Activated naive CD4-positive, alpha-beta T cell treated with anti-CD3 and anti-CD28 coated beads, Interleukin-2, amount 10 ng/mL, durations not matched to agents 7 days and 5 days (primary cell): Measurements from ENCODE around the gene S100A2.
A peak's percentile ranks its signal among the peaks of the same experiment; 100 is the strongest.
"Not testable (repeated sequence)": the region's sequence is repeated elsewhere in the genome, so short reads cannot be mapped to it uniquely, and the experiment has no call there.

ENCODE experiments used
- CTCF ChIA-PET: fragments of 350-600 bp; sonication (Branson Sonifier 250); formaldehyde crosslinking; loops from one replicate; lab custom pipeline; 2021; ENCODE audit warnings: antibody characterized with exemption; lab: Charles Lee
- DNase-seq: peaks from one replicate; pipeline ENCODE4 v3.0.0-alpha.2; 2020
- H3K27ac Mint-ChIP-seq: one replicate; pipeline ENCODE4 v1.8.0; 2021; ENCODE audit warnings: mild to moderate bottlenecking, moderate library complexity, mixed read lengths
- H3K27me3 Mint-ChIP-seq: one replicate; pipeline ENCODE4 v1.8.0; 2021; ENCODE audit warnings: mild to moderate bottlenecking, mixed read lengths
- H3K36me3 Mint-ChIP-seq: one replicate; pipeline ENCODE4 v1.8.0; 2021; ENCODE audit warnings: mixed read lengths
- H3K4me1 Mint-ChIP-seq: one replicate; pipeline ENCODE4 v1.8.0; 2021; ENCODE audit warnings: mixed read lengths
- H3K4me3 Mint-ChIP-seq: one replicate; pipeline ENCODE4 v1.8.0; 2021; ENCODE audit warnings: mild to moderate bottlenecking, moderate library complexity, mixed read lengths
- H3K9me3 Mint-ChIP-seq: one replicate; pipeline ENCODE4 v1.8.0; 2021; ENCODE audit warnings: mixed read lengths

The S100A2 gene

GRCh38 chr1:153608089-153608682 is 42.5 kb upstream of the S100A2 start:
- no peak for DNase-seq
- Mint-ChIP-seq H3K4me3 (no peak overlapping the region), H3K27ac (no peak overlapping the region), H3K36me3 (no peaks in the 10 kb centered on the region), H3K27me3 (peaks cover 27% of the 10 kb centered on the region), H3K9me3 (no peaks in the 10 kb centered on the region), H3K4me1 (no peaks in the 10 kb centered on the region)
- CTCF ChIA-PET, result interaction anchor here (1.0 to 2.0 kb wide), 2 partner anchors 36 to 98 kb away, joined by 3 to 4 read pairs; no protein-coding TSS in a partner anchor

DNA sequence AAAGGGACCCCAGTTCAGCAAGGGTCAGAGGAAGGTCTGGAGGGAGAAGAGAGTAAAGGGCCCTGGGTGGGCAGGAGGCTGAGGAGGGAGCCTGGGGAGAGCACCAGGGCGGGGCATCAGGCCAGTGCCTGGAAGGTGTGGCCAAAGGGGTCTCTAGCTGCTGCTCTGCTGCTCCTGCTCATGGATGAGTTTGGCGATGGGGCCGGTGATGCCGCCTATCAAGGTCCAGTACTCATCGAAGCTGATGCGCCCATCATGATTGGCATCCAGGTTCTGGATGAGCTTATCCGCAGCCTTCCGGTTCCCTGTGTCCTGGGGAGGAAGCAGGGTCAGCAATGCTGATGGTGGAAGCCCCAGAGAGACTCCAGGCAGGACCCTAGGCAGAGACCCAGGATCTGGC is 41.7 kb upstream of the S100A2 start:
- no peak overlapping the region for H3K4me3 Mint-ChIP-seq
- peaks cover 3% of the 10 kb centered on the region for H3K4me1 Mint-ChIP-seq
- CTCF ChIA-PET, result interaction anchor here (1.0 to 2.0 kb wide), 2 partner anchors 74 to 97 kb away, joined by 3 to 4 read pairs; no protein-coding TSS in a partner anchor
- no peaks in the 10 kb centered on the region for H3K36me3 Mint-ChIP-seq
- no peak for DNase-seq
- H3K27ac Mint-ChIP-seq, result no peak overlapping the region
- peaks cover 25% of the 10 kb centered on the region for H3K27me3 Mint-ChIP-seq
- no peaks in the 10 kb centered on the region for H3K9me3 Mint-ChIP-seq

- Mint-ChIP-seq H3K4me3 (no peak overlapping the region), H3K36me3 (no peaks in the 10 kb centered on the region), H3K27ac (no peak overlapping the region), H3K4me1 (peaks cover 7% of the 10 kb centered on the region), H3K27me3 (peaks cover 19% of the 10 kb centered on the region), H3K9me3 (no peaks in the 10 kb centered on the region)
- CTCF ChIA-PET, result interaction anchor here (1.0 kb wide), 1 partner anchor 73 kb away, joined by 3 read pairs; no protein-coding TSS in a partner anchor
- no peak for DNase-seq
These were observed 40.5 kb upstream of the S100A2 start for GRCh38 chr1:153606194-153606593.

DNA sequence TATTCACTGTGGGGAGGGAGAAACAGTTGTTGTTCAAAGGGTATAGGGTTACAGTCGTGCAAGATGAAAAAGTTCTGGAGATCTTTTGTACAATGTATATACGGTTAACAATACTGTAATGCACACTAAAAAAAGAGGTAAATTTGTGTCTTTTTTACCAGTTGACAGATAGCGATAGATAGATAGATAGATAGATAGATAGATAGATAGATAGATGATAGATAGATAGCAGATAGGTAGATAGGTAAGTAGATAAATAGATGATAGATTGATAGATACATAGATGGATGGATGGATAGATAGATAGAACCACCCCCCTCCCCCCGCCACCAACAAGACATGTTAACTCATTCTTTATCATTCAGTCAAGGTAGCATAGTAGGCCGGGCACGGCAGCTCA is 37.1 kb upstream of the S100A2 start:
- H3K9me3 Mint-ChIP-seq, result no peaks in the 10 kb centered on the region
- H3K4me3 Mint-ChIP-seq, result no peak overlapping the region
- H3K27me3 Mint-ChIP-seq, result peaks cover 4% of the 10 kb centered on the region
- H3K27ac Mint-ChIP-seq, result no peak overlapping the region
- CTCF ChIA-PET, result no interaction called here
- no peak for DNase-seq
- H3K36me3 Mint-ChIP-seq, result no peaks in the 10 kb centered on the region
- H3K4me1 Mint-ChIP-seq, result peaks cover 17% of the 10 kb centered on the region

DNA sequence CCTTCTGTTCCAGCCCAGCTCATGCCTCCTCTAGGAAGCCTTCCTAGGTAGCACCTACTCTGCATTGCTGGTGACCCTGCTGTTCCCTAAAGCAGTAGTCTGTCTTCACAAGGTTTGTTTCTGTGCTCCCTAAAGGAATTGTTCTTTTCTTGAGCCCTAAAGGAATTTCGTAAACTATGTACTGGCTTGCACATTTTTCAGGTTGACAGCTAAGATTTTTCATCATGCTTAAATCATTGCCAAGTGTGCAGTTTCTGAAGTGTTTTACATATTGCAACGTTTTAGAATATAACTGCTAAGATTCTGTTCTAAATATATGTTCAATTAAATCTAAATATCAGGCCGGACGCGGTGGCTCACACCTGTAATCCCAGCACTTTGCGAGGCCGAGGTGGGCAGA is 34.2 kb upstream of the S100A2 start:
- H3K27ac Mint-ChIP-seq, result no peak overlapping the region
- H3K36me3 Mint-ChIP-seq, result no peaks in the 10 kb centered on the region
- CTCF ChIA-PET, result interaction anchor here (2.4 kb wide), 1 partner anchor 27 kb away, joined by 8 read pairs; no protein-coding TSS in a partner anchor
- no peaks in the 10 kb centered on the region for H3K27me3 Mint-ChIP-seq
- DNase-seq, result no peak
- no peak overlapping the region for H3K4me3 Mint-ChIP-seq
- no peaks in the 10 kb centered on the region for H3K9me3 Mint-ChIP-seq
- H3K4me1 Mint-ChIP-seq, result peaks cover 19% of the 10 kb centered on the region

- H3K4me3 Mint-ChIP-seq, result no peak overlapping the region
- H3K36me3 Mint-ChIP-seq, result no peaks in the 10 kb centered on the region
- DNase-seq, result peak; percentile 37
- no peak overlapping the region for H3K27ac Mint-ChIP-seq
- H3K9me3 Mint-ChIP-seq, result no peaks in the 10 kb centered on the region
- CTCF ChIA-PET, result interaction anchor here (0.6 to 2.4 kb wide), 4 partner anchors 17 to 88 kb away, joined by 3 to 8 read pairs (median 6); partner anchors contain the start of gene S100A14
- peaks cover 19% of the 10 kb centered on the region for H3K4me1 Mint-ChIP-seq
- no peaks in the 10 kb centered on the region for H3K27me3 Mint-ChIP-seq
These were observed 32.9 kb upstream of the S100A2 start for GRCh38 chr1:153598309-153599172.

- Mint-ChIP-seq H3K9me3 (no peaks in the 10 kb centered on the region), H3K36me3 (no peaks in the 10 kb centered on the region), H3K4me1 (peaks cover 15% of the 10 kb centered on the region), H3K4me3 (no peak overlapping the region), H3K27ac (no peak overlapping the region), H3K27me3 (no peaks in the 10 kb centered on the region)
- no peak for DNase-seq
- CTCF ChIA-PET, result interaction anchor here (1.1 to 2.4 kb wide), 3 partner anchors 21 to 87 kb away, joined by 3 to 8 read pairs (median 8); no protein-coding TSS in a partner anchor
These were observed 31.6 kb upstream of the S100A2 start for GRCh38 chr1:153597206-153597605.

DNA sequence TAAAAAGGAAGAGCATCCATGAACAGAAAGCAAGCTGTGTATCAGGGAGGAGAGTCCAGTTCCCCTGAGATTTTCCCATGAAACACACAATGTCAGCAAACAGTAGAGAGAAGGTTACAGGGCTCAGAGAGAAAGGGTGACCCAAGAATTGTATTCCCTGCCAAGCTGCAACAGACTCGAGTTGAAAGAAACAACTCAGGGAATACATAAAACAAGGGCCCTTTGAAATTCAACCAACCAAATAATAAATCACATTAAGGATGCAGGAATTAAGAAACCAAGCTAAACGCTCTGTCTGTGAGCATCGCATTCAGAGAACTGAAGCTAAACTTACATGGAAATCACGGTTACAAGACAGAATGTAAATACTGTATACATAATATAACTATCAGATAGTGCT is 27.1 kb upstream of the S100A2 start:
- no peak for DNase-seq
- Mint-ChIP-seq H3K4me1 (peaks cover 2% of the 10 kb centered on the region), H3K36me3 (no peaks in the 10 kb centered on the region), H3K4me3 (no peak overlapping the region), H3K27ac (no peak overlapping the region), H3K27me3 (peaks cover 3% of the 10 kb centered on the region), H3K9me3 (no peaks in the 10 kb centered on the region)
- CTCF ChIA-PET, result interaction anchor here (0.9 to 1.6 kb wide), 3 partner anchors 20 to 98 kb away, joined by 3 to 9 read pairs (median 4); no protein-coding TSS in a partner anchor

GRCh38 chr1:153588482-153588881 is 22.8 kb upstream of the S100A2 start:
- H3K27ac Mint-ChIP-seq, result no peak overlapping the region
- no peaks in the 10 kb centered on the region for H3K9me3 Mint-ChIP-seq
- no peaks in the 10 kb centered on the region for H3K36me3 Mint-ChIP-seq
- H3K4me3 Mint-ChIP-seq, result no peak overlapping the region
- CTCF ChIA-PET, result interaction anchor here (0.6 kb wide), 1 partner anchor 38 kb away, joined by 3 read pairs; no protein-coding TSS in a partner anchor
- no peak for DNase-seq
- peaks cover 26% of the 10 kb centered on the region for H3K27me3 Mint-ChIP-seq
- no peaks in the 10 kb centered on the region for H3K4me1 Mint-ChIP-seq

DNA sequence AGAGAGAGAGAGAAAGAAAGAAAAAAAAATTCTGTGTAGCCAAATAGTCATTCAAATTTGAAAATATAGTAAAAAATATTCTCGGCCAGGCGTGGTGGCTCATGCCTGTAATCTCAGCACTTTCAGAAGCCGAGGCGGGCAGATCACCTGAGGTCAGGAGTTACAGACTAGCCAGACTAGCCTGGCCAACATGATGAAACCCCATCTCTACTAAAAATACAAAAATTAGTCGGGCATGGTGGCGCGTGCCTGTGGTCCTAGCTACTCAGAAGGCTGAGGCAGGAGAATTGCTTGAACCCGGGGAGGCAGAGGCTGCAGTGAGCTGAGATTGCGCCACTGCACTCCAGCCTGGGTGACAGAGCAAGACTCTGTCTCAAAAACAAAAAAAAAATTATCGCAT is 22.4 kb upstream of the S100A2 start:
- H3K27ac Mint-ChIP-seq, H3K4me3 Mint-ChIP-seq, DNase-seq, H3K9me3 Mint-ChIP-seq, H3K4me1 Mint-ChIP-seq, H3K36me3 Mint-ChIP-seq: not testable (repeated sequence)
- peaks cover 26% of the 10 kb centered on the region for H3K27me3 Mint-ChIP-seq
- CTCF ChIA-PET, result interaction anchor here (0.6 kb wide), 1 partner anchor 39 kb away, joined by 3 read pairs; no protein-coding TSS in a partner anchor

DNA sequence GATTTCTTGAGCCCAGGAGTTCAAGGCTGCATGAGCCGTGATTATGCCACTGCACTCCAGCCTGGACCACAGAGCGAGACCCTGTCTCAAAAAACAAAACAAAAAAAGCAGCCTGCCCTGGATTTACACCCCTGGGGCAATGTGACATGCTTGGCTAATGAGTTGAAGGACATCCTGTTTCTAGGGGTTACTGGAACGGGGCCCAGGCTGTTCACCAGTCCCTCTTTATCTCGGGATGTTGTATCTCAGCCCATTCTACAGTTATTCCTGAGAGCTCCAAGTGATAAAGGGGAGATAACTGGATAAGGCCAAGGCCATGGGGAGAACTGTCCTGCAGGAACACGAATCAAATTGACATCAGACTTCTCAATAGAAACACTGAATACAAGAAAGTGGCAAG is 21.7 kb upstream of the S100A2 start:
- CTCF ChIA-PET, result no interaction called here
- Mint-ChIP-seq H3K4me3 (no peak overlapping the region), H3K9me3 (no peaks in the 10 kb centered on the region), H3K27me3 (peaks cover 26% of the 10 kb centered on the region), H3K36me3 (no peaks in the 10 kb centered on the region), H3K27ac (no peak overlapping the region), H3K4me1 (no peaks in the 10 kb centered on the region)
- no peak for DNase-seq

DNA sequence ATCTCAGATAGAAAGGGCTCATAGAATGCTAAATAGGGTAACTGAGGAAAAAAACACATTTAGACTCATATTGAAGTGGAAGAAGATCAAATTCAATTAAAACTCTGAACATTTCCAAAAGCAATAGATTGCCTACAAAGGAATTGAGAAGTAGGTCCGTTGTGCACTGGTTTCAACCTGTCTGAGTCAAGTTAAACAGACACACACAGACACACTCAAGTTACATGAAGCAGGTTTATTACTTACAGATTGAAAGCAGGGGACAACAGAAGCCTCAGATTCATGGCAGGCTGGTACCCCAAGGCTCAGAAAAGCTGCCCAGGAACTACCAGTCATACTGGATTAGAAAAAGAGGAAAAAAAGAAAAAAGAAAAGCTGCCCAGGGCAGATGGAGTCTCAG is 20.7 kb upstream of the S100A2 start:
- CTCF ChIA-PET, result interaction anchor here (1.5 kb wide), 1 partner anchor 76 kb away, joined by 3 read pairs; no protein-coding TSS in a partner anchor
- H3K27me3 Mint-ChIP-seq, result peaks cover 26% of the 10 kb centered on the region
- no peaks in the 10 kb centered on the region for H3K4me1 Mint-ChIP-seq
- no peaks in the 10 kb centered on the region for H3K9me3 Mint-ChIP-seq
- no peak overlapping the region for H3K4me3 Mint-ChIP-seq
- DNase-seq, result no peak
- H3K36me3 Mint-ChIP-seq, result no peaks in the 10 kb centered on the region
- no peak overlapping the region for H3K27ac Mint-ChIP-seq

DNA sequence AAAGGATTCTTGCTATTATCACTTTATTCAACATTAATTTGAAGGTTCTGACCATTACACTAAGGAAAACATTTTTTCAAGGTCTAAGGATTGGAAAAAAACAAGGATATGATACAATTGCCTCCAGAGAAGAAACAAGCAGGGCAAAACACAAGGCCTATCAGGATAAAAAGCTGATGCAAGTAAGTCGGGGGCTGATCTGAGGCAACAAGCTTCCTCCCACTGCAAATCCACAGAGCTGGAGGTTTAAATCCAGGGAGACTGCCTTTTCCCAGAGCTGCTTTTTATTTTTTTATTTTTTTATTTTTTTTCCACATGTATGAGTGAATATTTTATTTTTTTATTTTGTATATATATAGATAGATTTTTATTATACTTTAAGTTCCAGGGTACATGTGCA is 19.4 kb upstream of the S100A2 start:
- Mint-ChIP-seq H3K36me3 (no peaks in the 10 kb centered on the region), H3K9me3 (no peaks in the 10 kb centered on the region), H3K27me3 (peaks cover 29% of the 10 kb centered on the region), H3K4me1 (no peaks in the 10 kb centered on the region), H3K4me3 (no peak overlapping the region), H3K27ac (no peak overlapping the region)
- no peak for DNase-seq
- CTCF ChIA-PET, result interaction anchor here (1.5 kb wide), 1 partner anchor 74 kb away, joined by 3 read pairs; no protein-coding TSS in a partner anchor

DNA sequence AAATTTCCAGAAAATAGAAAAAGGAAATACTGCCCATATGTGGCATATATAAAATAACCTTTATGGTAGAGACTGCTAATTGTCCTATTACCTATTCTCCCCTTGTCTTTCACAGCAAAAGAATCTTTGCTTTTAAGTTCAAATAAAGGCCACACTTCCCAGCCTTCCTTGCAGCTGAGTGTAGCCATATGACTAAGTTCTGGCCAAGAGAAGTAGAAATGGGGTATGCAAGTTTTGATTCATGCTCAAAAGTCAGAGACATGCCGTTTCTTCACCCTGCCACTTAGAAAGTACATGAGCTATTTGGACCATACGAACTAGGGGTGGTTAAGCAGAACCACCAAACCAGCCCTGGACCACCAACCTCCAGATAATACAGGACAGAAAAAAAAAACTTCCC is 18.3 kb upstream of the S100A2 start:
- H3K27me3 Mint-ChIP-seq, result peaks cover 37% of the 10 kb centered on the region
- H3K27ac Mint-ChIP-seq, result no peak overlapping the region
- no peaks in the 10 kb centered on the region for H3K36me3 Mint-ChIP-seq
- H3K4me1 Mint-ChIP-seq, result no peaks in the 10 kb centered on the region
- H3K4me3 Mint-ChIP-seq, result no peak overlapping the region
- DNase-seq, result no peak
- H3K9me3 Mint-ChIP-seq, result no peaks in the 10 kb centered on the region
- CTCF ChIA-PET, result no interaction called here
